Heart left ventricle (tissue), 13 donors: Measurements from ENCODE around the gene KCNAB1.

Experiments
- CTCF ChIP-seq, 12 donors: fragments of 200-600 bp; sonication (generic) in 4 of 12; IDR thresholded peaks; one replicate each; pipeline versions ENCODE4 v1.5.0 to v1.8.0; 2018 to 2022; ENCODE audit warnings: antibody characterized with exemption in 12 of 12, mild to moderate bottlenecking in 5 of 12
- POLR2A ChIP-seq, 2 donors: fragments of 450-650 bp; IDR thresholded peaks; one replicate each; pipeline ENCODE4 v1.6.1; 2017; ENCODE audit warnings: antibody characterized with exemption in 2 of 2, mild to moderate bottlenecking in 2 of 2, moderate library complexity in 2 of 2
- donor health status: ischemic (EF 13 %, LVEDD 7.1; RV severe dilation, severe dysfunction).
- donor health status: DM: no; HTN: yes; CAD: no.
- donor health status: DM: no; HTN: no; CAD: no.
- donor health status: ischemic (EF 25% LVEDD 6.9; RV normal size, moderate dysfunction).
- donor health status: ischemic (EF 25% LVEDD 5.7; RV mildly dilated, moderate dysfunction).
- donor health status: ischemic (EF 35%, LVEDD 5.7; RV mildly dilated, moderate dysfunction).
- donor health status: nonischemic (EF 11% LVEDD 7.7; RV severe dilation, severe dysfunction).
- donor health status: DM: yes; HTN: yes; CAD: no.
- donor health status: PGD.
- donor health status: ischemic (EF 29% LVEDD 5.4; RV normal size, mild dysfunction).
- donor health status: nonischemic (EF 23%, LVEDD 6.1; RV moderate dilation, normal function).

- no peak for TF ChIP-seq CTCF (IDR thresholded peaks at IDR 0.05)
- no peak for TF ChIP-seq POLR2A (IDR thresholded peaks at IDR 0.05)
Measured at GRCh38 chr3:156207802-156208685, 87.7 kb downstream of the KCNAB1 start.
